KMS-11 (cell line): ENCODE results near the gene HSDL2.

Experiments used
- H2AFZ ChIP-seq: fragments of 200-600 bp; sonication (generic); 2 replicates; pipeline ENCODE4 v1.6.1; 2016; ENCODE audit warnings: antibody characterized with exemption, mixed run types, low read depth
- H3K27ac ChIP-seq: fragments of 200-600 bp; sonication (generic); 2 replicates; pipeline ENCODE4 v1.6.1; 2016; ENCODE audit warnings: mild to moderate bottlenecking, mixed run types
- H3K27me3 ChIP-seq: fragments of 200-600 bp; sonication (generic); 2 replicates; pipeline ENCODE4 v1.6.1; 2017; ENCODE audit warnings: mild to moderate bottlenecking, low read depth, mixed run types, moderate library complexity; ENCODE audit not compliant: insufficient read depth
- H3K36me3 ChIP-seq: fragments of 200-600 bp; sonication (generic); 2 replicates; pipeline ENCODE4 v1.6.1; 2017; ENCODE audit warnings: mild to moderate bottlenecking, mixed run types; ENCODE audit not compliant: insufficient read depth
- H3K4me1 ChIP-seq: fragments of 200-600 bp; sonication (generic); 2 replicates; pipeline ENCODE4 v1.6.1; 2016; ENCODE audit warnings: mild to moderate bottlenecking, low read depth, mixed run types; ENCODE audit not compliant: poor library complexity, severe bottlenecking
- H3K4me2 ChIP-seq: fragments of 200-600 bp; sonication (generic); 2 replicates; pipeline ENCODE4 v1.7.0; 2016; ENCODE audit warnings: mild to moderate bottlenecking, mixed run types
- H3K4me3 ChIP-seq: fragments of 200-600 bp; sonication (generic); IDR thresholded peaks from 2 replicates; pipeline ENCODE4 v1.6.1; 2017; ENCODE audit warnings: low read depth, low read length, mixed read lengths; ENCODE audit not compliant: insufficient read depth
- H3K79me2 ChIP-seq: fragments of 200-600 bp; sonication (generic); 2 replicates; pipeline ENCODE4 v1.6.1; 2016; ENCODE audit warnings: low read depth, mixed run types; ENCODE audit not compliant: insufficient read depth
- H3K9ac ChIP-seq: fragments of 200-600 bp; sonication (generic); 2 replicates; pipeline ENCODE4 v1.6.1; 2016; ENCODE audit warnings: mild to moderate bottlenecking, mixed run types
- H4K20me1 ChIP-seq: fragments of 200-600 bp; sonication (generic); 2 replicates; pipeline ENCODE4 v1.6.1; 2016; ENCODE audit warnings: mild to moderate bottlenecking, mixed run types; ENCODE audit not compliant: insufficient read depth
- TF ChIP-seq, protein P1 (sequence below): fragments of 200-600 bp; sonication (generic); conservative IDR thresholded peaks from 2 replicates; pipeline ENCODE4 v1.6.1; 2017; ENCODE audit warnings: low read depth, mild to moderate bottlenecking, antibody characterized with exemption, low read length, moderate library complexity, mixed read lengths

HSDL2 gene

DNA sequence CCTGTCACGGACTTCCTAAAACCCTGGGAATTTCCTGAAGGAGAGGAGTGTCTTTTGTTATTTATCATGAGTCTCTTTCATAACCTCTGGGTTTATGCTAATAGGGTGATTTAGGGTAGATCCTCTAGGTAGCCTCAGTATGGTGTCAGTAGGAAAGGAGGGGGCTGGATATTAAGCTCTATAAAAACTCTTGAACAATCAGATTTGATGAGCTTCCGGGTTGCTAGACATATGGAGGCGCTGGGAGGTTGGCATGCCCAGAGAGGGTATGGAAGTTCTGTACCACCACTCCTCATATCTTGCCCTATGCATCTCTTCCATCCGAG lies 30.9 kb upstream of the HSDL2 start:
- no peak overlapping the region for H2AFZ ChIP-seq

DNA sequence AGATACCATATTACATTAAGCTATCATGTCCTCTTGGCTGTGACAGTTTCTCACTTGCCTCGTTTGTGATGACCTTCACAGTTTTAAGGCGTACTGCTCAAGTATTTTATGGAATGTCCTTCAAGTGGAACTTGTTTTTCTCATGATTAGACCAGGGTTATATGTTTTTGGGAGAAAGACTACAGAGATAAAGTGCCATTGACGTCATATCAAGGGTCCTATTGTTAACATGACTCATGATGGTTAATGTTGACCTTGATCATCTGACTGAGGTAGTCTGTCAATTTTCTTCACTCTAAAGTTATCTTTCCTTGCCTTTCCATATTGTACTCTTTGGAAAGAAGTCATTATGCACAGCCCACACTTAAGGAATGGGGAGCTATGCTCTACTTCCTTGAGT lies 28.7 kb upstream of the HSDL2 start:
- Histone ChIP-seq H2AFZ (no peak overlapping the region), H3K4me3 (no peak overlapping the region), H3K36me3 (no peaks in the 10 kb centered on the region), H3K27me3 (no peaks in the 10 kb centered on the region), H3K4me2 (no peak overlapping the region), H4K20me1 (no peaks in the 10 kb centered on the region), H3K27ac (no peak overlapping the region), H3K4me1 (peaks cover 6% of the 10 kb centered on the region), H3K9ac (no peak overlapping the region), H3K79me2 (no peaks in the 10 kb centered on the region)
- TF ChIP-seq, protein P1, sequence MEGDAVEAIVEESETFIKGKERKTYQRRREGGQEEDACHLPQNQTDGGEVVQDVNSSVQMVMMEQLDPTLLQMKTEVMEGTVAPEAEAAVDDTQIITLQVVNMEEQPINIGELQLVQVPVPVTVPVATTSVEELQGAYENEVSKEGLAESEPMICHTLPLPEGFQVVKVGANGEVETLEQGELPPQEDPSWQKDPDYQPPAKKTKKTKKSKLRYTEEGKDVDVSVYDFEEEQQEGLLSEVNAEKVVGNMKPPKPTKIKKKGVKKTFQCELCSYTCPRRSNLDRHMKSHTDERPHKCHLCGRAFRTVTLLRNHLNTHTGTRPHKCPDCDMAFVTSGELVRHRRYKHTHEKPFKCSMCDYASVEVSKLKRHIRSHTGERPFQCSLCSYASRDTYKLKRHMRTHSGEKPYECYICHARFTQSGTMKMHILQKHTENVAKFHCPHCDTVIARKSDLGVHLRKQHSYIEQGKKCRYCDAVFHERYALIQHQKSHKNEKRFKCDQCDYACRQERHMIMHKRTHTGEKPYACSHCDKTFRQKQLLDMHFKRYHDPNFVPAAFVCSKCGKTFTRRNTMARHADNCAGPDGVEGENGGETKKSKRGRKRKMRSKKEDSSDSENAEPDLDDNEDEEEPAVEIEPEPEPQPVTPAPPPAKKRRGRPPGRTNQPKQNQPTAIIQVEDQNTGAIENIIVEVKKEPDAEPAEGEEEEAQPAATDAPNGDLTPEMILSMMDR = no peak

More for the DNA sequence above, 30.9 kb upstream of the HSDL2 start:
- no peak overlapping the region for H3K27ac ChIP-seq
- H3K9ac ChIP-seq = no peak overlapping the region
- H3K36me3 ChIP-seq = no peaks in the 10 kb centered on the region
- no peaks in the 10 kb centered on the region for H3K27me3 ChIP-seq
- H3K4me3 ChIP-seq = no peak overlapping the region
- H3K4me2 ChIP-seq = no peak overlapping the region
- no peaks in the 10 kb centered on the region for H3K79me2 ChIP-seq
- H3K4me1 ChIP-seq = peaks cover under 1% of the 10 kb centered on the region
- H4K20me1 ChIP-seq = no peaks in the 10 kb centered on the region
- TF ChIP-seq, protein P1 = no peak

DNA sequence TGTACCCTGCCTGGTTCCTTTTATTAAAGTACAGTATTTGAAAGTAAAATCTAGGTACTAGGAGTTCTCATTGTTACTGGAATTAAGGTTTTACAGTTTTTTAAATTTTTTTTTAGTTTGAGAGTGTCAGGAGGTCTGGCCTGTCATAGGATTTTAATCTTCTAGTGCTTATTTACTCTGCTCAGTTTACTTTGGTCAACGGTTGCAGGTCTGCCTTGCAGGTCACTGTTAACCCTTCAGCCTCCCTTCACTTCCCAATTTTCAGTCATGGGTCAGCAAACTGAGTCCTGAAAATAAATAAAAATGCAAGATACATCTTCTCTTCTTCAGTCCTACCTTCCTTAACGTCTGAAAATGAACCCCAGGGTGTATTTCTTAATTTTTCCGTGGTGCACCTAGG lies 27.7 kb upstream of the HSDL2 start:
- Histone ChIP-seq H3K27ac (no peak overlapping the region), H2AFZ (no peak overlapping the region), H3K27me3 (no peaks in the 10 kb centered on the region), H3K4me1 (peaks cover 6% of the 10 kb centered on the region), H3K4me2 (no peak overlapping the region), H3K4me3 (no peak overlapping the region), H3K9ac (no peak overlapping the region), H3K79me2 (no peaks in the 10 kb centered on the region), H4K20me1 (no peaks in the 10 kb centered on the region), H3K36me3 (no peaks in the 10 kb centered on the region)
- TF ChIP-seq, protein P1 = no peak

DNA sequence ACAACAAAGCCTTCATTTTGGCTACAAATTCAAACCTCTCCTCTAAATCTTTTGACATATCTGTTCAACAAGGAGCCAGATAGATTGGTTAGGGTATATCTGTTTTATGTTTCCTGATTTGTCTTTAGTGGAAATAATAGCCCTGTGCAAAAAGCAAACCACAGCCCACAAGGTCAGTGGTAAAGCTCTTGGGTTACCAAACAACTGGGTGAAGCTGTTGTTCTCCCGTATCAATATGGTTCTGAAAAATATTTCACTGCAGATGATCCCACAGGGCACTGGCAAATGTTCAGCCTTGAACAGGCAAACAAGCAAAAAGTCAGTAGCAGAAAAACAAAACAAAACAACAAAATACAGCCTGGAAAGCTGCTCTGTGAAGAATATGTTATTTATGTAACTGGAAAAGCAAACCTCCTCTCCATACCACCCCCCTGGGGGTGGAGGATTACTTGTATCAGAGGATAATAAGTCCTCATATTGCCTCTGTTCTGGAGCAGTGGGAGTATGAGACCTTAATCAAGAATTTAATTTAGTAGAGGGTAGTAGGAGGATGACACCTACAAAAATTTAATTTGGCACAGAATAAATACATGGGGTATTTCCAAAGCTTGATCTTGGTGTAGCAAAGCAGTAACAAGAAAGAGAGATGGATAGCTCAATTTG lies 25.7 kb upstream of the HSDL2 start:
- no peaks in the 10 kb centered on the region for H3K79me2 ChIP-seq
- no peaks in the 10 kb centered on the region for H3K27me3 ChIP-seq
- H4K20me1 ChIP-seq = no peaks in the 10 kb centered on the region
- H3K27ac ChIP-seq = no peak overlapping the region
- H3K36me3 ChIP-seq = no peaks in the 10 kb centered on the region
- peaks cover 6% of the 10 kb centered on the region for H3K4me1 ChIP-seq
- TF ChIP-seq, protein P1 = no peak
- no peak overlapping the region for H3K4me2 ChIP-seq
- H2AFZ ChIP-seq = no peak overlapping the region
- H3K4me3 ChIP-seq = no peak overlapping the region
- no peak overlapping the region for H3K9ac ChIP-seq
